GM18517 (cell line): Measurements from ENCODE around the gene SMC1B.
"Not testable (repeated sequence)": the region's sequence is repeated elsewhere in the genome, so short reads cannot be mapped to it uniquely, and the experiment has no call there.

Experiments
- ATAC-seq: cut with Tn5 transposase; IDR thresholded peaks from one replicate; pipeline ENCODE4 v1.9.1; 2021; ENCODE audit warnings: mild to moderate bottlenecking, moderate library complexity; ENCODE audit not compliant: unreplicated experiment

SMC1B gene

DNA sequence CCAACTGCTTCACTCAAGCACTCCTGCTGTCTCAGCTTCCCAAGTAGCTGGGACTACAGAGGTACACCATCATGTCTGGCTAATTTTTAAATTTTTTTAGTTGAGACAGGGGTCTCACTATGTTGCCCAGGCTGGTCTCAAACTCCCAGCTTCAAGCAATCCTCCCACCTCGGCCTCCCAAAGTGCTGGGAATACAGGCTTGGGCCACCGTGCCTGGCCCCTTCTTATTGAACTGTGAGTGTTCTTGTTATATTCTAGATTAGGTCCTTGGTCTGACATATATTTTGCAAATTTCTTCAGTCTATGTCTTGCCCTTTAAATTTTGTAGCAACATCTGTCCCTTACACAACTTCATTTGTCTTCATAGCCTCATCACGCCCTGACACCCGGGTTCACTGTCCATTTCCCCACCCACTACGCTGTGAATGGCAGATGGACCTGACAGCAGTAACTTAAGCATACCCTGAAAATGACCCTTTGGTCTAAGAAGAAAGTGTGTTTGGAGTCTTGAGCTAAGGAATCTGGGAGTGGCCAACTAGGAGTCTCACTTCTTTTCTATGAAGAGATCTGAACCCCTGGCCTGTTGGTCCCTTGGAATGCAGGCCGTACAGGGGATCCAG lies 107.8 kb downstream of the SMC1B start:
- ATAC-seq, result no peak

GRCh38 chr22:45304971-45305370 lies 108.4 kb downstream of the SMC1B start:
- no peak for ATAC-seq

- no peak for ATAC-seq
These were observed 110.2 kb downstream of the SMC1B start for GRCh38 chr22:45303181-45303580.

DNA sequence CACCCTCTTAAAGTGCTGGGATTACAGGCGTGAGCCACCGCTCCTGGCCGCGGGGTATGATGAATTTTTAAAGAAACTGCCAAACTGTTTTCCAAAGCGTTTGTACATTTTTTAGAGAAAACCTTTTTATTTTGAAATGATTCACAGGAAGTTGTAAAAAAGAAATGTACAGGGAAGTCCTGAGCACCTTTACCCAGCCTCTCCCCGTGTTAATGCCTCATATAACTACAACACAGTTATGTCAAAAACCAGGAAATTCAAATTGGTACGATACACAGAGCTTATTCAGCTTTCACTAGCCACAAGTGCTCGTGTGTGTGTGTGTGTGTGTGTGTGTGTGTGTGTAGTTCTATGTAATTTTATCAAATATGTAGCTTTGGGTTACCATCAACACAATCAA lies 110.6 kb downstream of the SMC1B start:
- no peak for ATAC-seq

- no peak for ATAC-seq
These were observed 114.4 kb downstream of the SMC1B start for GRCh38 chr22:45298934-45299505.

DNA sequence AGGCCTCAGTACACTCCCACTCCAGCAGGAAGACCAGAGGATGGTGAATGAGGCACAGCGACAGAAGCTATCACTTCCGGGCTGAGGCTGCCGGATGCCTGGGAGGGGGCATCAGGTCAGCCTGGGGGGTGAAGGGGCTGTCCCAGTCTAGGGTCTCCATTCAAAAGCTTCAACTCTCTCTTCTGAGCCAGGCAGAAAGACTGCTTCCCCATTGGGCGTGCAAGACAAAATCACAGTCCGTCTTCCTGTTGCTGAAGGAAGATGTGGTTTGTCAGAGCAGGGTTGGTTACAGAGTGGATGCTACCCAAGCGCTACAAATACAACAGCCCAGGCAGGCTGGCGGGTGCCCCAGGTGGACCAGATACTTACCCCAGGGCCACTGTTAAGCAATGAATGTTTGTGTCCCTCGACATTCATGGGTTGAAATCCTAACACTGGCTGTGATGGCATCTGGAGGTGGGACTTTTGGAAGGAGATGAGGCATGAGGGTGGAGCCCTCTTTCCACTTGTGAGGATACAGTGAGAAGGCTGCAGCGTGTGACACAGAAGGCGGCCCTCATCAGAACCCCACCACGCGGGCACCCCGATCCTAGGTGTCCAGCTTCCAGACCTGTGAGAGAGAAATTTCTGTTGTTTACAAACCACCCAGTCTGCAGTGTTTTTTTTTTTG lies 116.6 kb downstream of the SMC1B start:
- ATAC-seq, result no peak

DNA sequence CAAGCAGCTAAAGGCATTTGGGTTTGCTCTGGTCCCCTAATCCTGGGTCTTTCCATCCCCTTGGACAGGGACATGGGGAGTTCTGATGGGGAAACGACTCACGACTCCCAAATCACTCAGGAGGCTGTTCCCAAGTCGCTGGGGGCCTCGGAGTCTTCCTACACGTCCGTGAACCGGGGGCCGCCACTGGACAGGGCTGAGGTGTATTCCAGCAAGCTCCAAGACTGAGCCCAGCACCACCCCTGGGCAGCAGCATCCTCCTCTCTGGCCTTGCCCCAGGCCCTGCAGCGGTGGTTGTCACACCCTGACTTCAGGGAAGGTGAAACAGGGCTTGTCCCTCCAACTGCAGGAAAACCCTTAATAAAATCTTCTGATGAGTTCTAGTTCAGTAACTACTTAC lies 117.9 kb downstream of the SMC1B start:
- ATAC-seq, result no peak

DNA sequence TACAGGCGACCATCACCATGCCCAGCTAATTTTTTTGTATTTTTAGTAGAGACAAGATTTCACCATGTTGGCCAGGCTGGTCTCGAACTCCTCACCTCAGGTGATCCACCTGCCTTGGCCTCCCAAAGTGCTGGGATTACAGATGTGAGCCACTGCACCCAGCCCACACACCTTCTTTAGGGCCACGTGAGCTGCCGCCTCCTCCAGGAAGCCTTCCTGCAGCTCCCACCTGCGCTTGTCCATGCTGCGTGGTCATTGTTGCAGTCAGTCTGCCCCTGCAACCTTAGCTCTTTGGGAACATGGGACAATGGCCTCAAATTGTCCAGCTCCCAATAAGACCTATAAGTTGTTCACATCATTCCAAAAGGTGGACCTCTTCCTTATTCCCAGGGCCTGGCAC lies 118.4 kb downstream of the SMC1B start:
- not testable (repeated sequence) for ATAC-seq
